Endothelial cell of umbilical vein (primary cell): ENCODE results near the gene MDGA2. TPM values are rescaled to one million over a fixed set of nuclear protein-coding genes. Genes with fewer than 3 reads are reported as not detected.

Experiments used
- BruUV-seq: library from RNA; stranded (reverse); fragments of 400-500 nt; replicated peaks from 2 replicates; lab custom pipeline; 2021; lab: Mats Ljungman, UMichigan
- CTCF ChIA-PET: fragments of 300-600, 350-600 bp; sonication (Branson Sonifier 250); formaldehyde crosslinking; loops from one replicate; lab custom pipeline; 2021; ENCODE audit warnings: antibody characterized with exemption, inconsistent platforms; lab: Charles Lee
- POLR2A ChIA-PET: fragments of 300-600, 350-600 bp; sonication (Branson Sonifier 250); formaldehyde crosslinking; loops from one replicate; lab custom pipeline; 2021; ENCODE audit warnings: antibody characterized with exemption, inconsistent platforms; lab: Charles Lee
- DNase-seq: peaks from one replicate; pipeline ENCODE4 v3.0.0-alpha.2; 2011; ENCODE audit warnings: low read depth, low spot score
- FAIRE-seq: peaks from 2 replicates; lab custom pipeline; 2011; peaks lifted over from hg19 to GRCh38; lab: Jason Lieb, UNC
- H2AFZ ChIP-seq: 2 replicates; pipeline ENCODE4 v1.6.0; 2012; ENCODE audit warnings: low read depth, low read length, control low read depth, inconsistent platforms
- H3K27ac ChIP-seq: 2 replicates; pipeline ENCODE4 v1.5.1; 2011; ENCODE audit warnings: low read depth, mild to moderate bottlenecking, control low read depth, low read length, moderate library complexity; ENCODE audit not compliant: insufficient read depth
- H3K27me3 ChIP-seq, 2 experiments: 2 replicates each; pipeline versions ENCODE4 v1.6.0 to v1.6.1; 2011; ENCODE audit warnings: low read length in 2 of 2, mixed read lengths in 1 of 2; ENCODE audit not compliant: control insufficient read depth in 2 of 2, insufficient read depth in 2 of 2
- H3K36me3 ChIP-seq, 2 experiments: 2 replicates in 1 of 2; 3 replicates in 1 of 2; pipeline ENCODE4 v1.5.1; 2011; ENCODE audit warnings: low read length in 2 of 2, mild to moderate bottlenecking in 1 of 2, moderate library complexity in 1 of 2; ENCODE audit not compliant: control insufficient read depth in 2 of 2, insufficient read depth in 2 of 2; ENCODE audit errors: extremely low read depth in 1 of 2
- H3K4me1 ChIP-seq: 3 replicates; pipeline ENCODE4 v1.5.1; 2011; ENCODE audit warnings: mild to moderate bottlenecking, low read length; ENCODE audit not compliant: control insufficient read depth, insufficient read depth; ENCODE audit errors: extremely low read depth
- H3K4me2 ChIP-seq: 2 replicates; pipeline ENCODE4 v1.6.1; 2011; ENCODE audit warnings: low read length, control low read depth, mixed read lengths; ENCODE audit not compliant: insufficient read depth
- H3K4me3 ChIP-seq, 3 experiments: fragments of 200-600 bp in 1 of 3; sonication (generic), shearing (Covaris generic) in 1 of 3; replicated peaks in 1 of 3; 2 replicates each; pipeline ENCODE4 v1.5.1; 2011 to 2016; ENCODE audit warnings: control low read depth in 3 of 3, low read length in 3 of 3, mild to moderate bottlenecking in 2 of 3, inconsistent platforms in 1 of 3, low read depth in 1 of 3, moderate library complexity in 1 of 3; ENCODE audit not compliant: insufficient read depth in 1 of 3
- H3K79me2 ChIP-seq: 2 replicates; pipeline ENCODE4 v1.6.0; 2012; ENCODE audit warnings: low read length, inconsistent platforms; ENCODE audit not compliant: control insufficient read depth, insufficient read depth
- H3K9ac ChIP-seq: replicated peaks from 2 replicates; pipeline ENCODE3; 2011; ENCODE audit warnings: low read length, control low read depth; ENCODE audit not compliant: insufficient read depth; ENCODE audit errors: extremely low read depth
- H3K9me1 ChIP-seq: replicated peaks from 3 replicates; pipeline ENCODE4 v1.6.0; 2011; ENCODE audit warnings: mild to moderate bottlenecking, low read length; ENCODE audit not compliant: control insufficient read depth, insufficient read depth; ENCODE audit errors: extremely low read depth
- H3K9me3 ChIP-seq: replicated peaks from 2 replicates; pipeline ENCODE4 v1.5.1; 2012; ENCODE audit warnings: low read length, inconsistent platforms; ENCODE audit not compliant: control insufficient read depth, insufficient read depth
- H4K20me1 ChIP-seq: replicated peaks from 2 replicates; pipeline ENCODE3; 2011; ENCODE audit warnings: mild to moderate bottlenecking, low read length; ENCODE audit not compliant: control insufficient read depth, insufficient read depth; ENCODE audit errors: extremely low read depth
- CTCF ChIP-seq, 2 donors: IDR thresholded peaks; 1 replicate in 1 of 2; 2 replicates in 1 of 2; pipeline ENCODE4 v1.5.1; 2011; ENCODE audit warnings: low read length in 2 of 2, mild to moderate bottlenecking in 2 of 2, moderate library complexity in 2 of 2, control low read depth in 1 of 2, inconsistent platforms in 1 of 2, low read depth in 1 of 2; ENCODE audit not compliant: insufficient read depth in 1 of 2; ENCODE audit errors: extremely low read depth in 1 of 2
- EZH2 ChIP-seq: IDR thresholded peaks from 2 replicates; pipeline ENCODE4 v1.6.1; 2012; ENCODE audit warnings: borderline replicate concordance, low read depth, mild to moderate bottlenecking, moderate library complexity, low read length, inconsistent platforms; ENCODE audit not compliant: severe bottlenecking
- FOS ChIP-seq: IDR thresholded peaks from 2 replicates; pipeline ENCODE4 v1.6.1; 2011; ENCODE audit warnings: mild to moderate bottlenecking, low read length, moderate library complexity, borderline replicate concordance; ENCODE audit not compliant: insufficient read depth
- GATA2 ChIP-seq: IDR thresholded peaks from 2 replicates; pipeline ENCODE4 v1.7.0; 2011; ENCODE audit warnings: low read depth, mild to moderate bottlenecking, moderate library complexity, mixed read lengths, low read length; ENCODE audit not compliant: insufficient read length, insufficient read depth
- JUN ChIP-seq: IDR thresholded peaks from 2 replicates; pipeline ENCODE4 v1.6.1; 2011; ENCODE audit warnings: borderline replicate concordance, low read depth; ENCODE audit not compliant: insufficient read length, insufficient read depth
- MAX ChIP-seq: IDR thresholded peaks from 2 replicates; pipeline ENCODE4 v1.6.1; 2011; ENCODE audit not compliant: insufficient read depth, insufficient read length
- MYC ChIP-seq: IDR thresholded peaks from one replicate; pipeline ENCODE4 v1.6.1; 2011; ENCODE audit warnings: mild to moderate bottlenecking, low read depth, low read length
- POLR2A ChIP-seq: IDR thresholded peaks from 2 replicates; pipeline ENCODE4 v1.6.1; 2012; ENCODE audit warnings: low read depth, mild to moderate bottlenecking, control low read depth, low read length
- POLR2AphosphoS5 ChIP-seq: IDR thresholded peaks from 2 replicates; pipeline ENCODE4 v1.6.1; 2012; ENCODE audit warnings: low read depth, mild to moderate bottlenecking, control low read depth, low read length, moderate library complexity; ENCODE audit not compliant: insufficient read depth
- dilution Hi-C: fragments of 300-500 bp; cut with MboI; formaldehyde crosslinking; loops from one replicate; pipeline ENCODE4 v1.15.0; 2019; ENCODE audit warnings: low sequenced_read_pairs; ENCODE audit not compliant: extremely low pct_ligation_motif_present
- intact Hi-C: fragments of 100-400 bp; cut with micrococcal nuclease; formaldehyde crosslinking; loops from one replicate; pipeline ENCODE4 v1.10.0; 2022
- polyA plus RNA-seq, 4 experiments: library from polyadenylated mRNA; depleted of rRNA in 3 of 4; stranded (reverse) in 3 of 4; unstranded in 1 of 4; fragments of >200 nt; gene quantifications; 2 replicates each; pipeline versions ENCODE4 v1.2.1 to v1.2.3, GENCODE V29; 2011 to 2012; ENCODE audit warnings: missing spikeins in 1 of 4
- total RNA-seq: library from RNA; stranded (reverse); gene quantifications from 2 replicates; pipeline ENCODE4 v1.2.3, GENCODE V29; 2021

Gene MDGA2
- total and polyA plus RNA-seq, 2 donors (not counting 3 experiments of a cell fraction or from before 2014, with no cell fraction given) = not detected

GRCh38 chr14:47345016-47345415, 330.4 kb downstream of the MDGA2 start:
- H3K9ac ChIP-seq = no peak overlapping the region
- ChIA-PET POLR2A (no interaction called here), CTCF (no interaction called here)
- BruUV-seq = no TSS peak
- dilution Hi-C loops = no loop called here
- no peak overlapping the region for H3K27ac ChIP-seq
- no peaks in the 10 kb centered on the region for H3K9me3 ChIP-seq
- TF ChIP-seq FOS (no peak), EZH2 (no peak), JUN (no peak), MYC (no peak), GATA2 (no peak)
- DNase-seq (no peak), FAIRE-seq (no peak)
- H2AFZ ChIP-seq = no peak overlapping the region
- H3K4me1 ChIP-seq = no peaks in the 10 kb centered on the region
- no peak overlapping the region for H3K4me2 ChIP-seq
- H4K20me1 ChIP-seq = no peaks in the 10 kb centered on the region
- H3K79me2 ChIP-seq = no peaks in the 10 kb centered on the region
- no peaks in the 10 kb centered on the region for H3K27me3 ChIP-seq
- H3K4me3 ChIP-seq = no peak overlapping the region
- no peaks in the 10 kb centered on the region for H3K36me3 ChIP-seq
- intact Hi-C loops = no loop called here
- H3K9me1 ChIP-seq = no peaks in the 10 kb centered on the region

GRCh38 chr14:47332939-47333338, 342.5 kb downstream of the MDGA2 start:
- CTCF ChIA-PET = no interaction called here
- dilution Hi-C loops = no loop called here

More at GRCh38 chr14:47332939-47333338, 342.5 kb downstream of the MDGA2 start:
- POLR2A ChIA-PET = no interaction called here
- no TSS peak for BruUV-seq
- H3K36me3 ChIP-seq = no peaks in the 10 kb centered on the region
- no peak overlapping the region for H3K4me3 ChIP-seq
- H4K20me1 ChIP-seq = no peaks in the 10 kb centered on the region
- no peak overlapping the region for H3K9ac ChIP-seq
- no peaks in the 10 kb centered on the region for H3K27me3 ChIP-seq
- intact Hi-C loops = no loop called here
- no peak overlapping the region for H3K27ac ChIP-seq
- H3K4me2 ChIP-seq = no peak overlapping the region
- FAIRE-seq = no peak
- no peaks in the 10 kb centered on the region for H3K9me1 ChIP-seq
- no peaks in the 10 kb centered on the region for H3K9me3 ChIP-seq
- H3K4me1 ChIP-seq = no peaks in the 10 kb centered on the region
- no peaks in the 10 kb centered on the region for H3K79me2 ChIP-seq
- no peak overlapping the region for H2AFZ ChIP-seq
- DNase-seq = no peak
- no peak for TF ChIP-seq GATA2
- no peak for TF ChIP-seq EZH2
- TF ChIP-seq CTCF (IDR thresholded peaks at IDR 0.05; ENCODE audit: extremely low read depth in 1 of 2, insufficient read depth in 1 of 2, low read depth in 1 of 2, low read length in 2 of 2) = no peak
- TF ChIP-seq POLR2AphosphoS5 = no peak
- TF ChIP-seq MAX = no peak
- no peak for TF ChIP-seq POLR2A
- TF ChIP-seq JUN = no peak
- no peak for TF ChIP-seq MYC
- TF ChIP-seq FOS = no peak
